ENCODE data around the gene ZCCHC8.
"Not testable (repeated sequence)": the region's sequence is repeated elsewhere in the genome, so short reads cannot be mapped to it uniquely, and the experiment has no call there.

GRCh38 chr12:122469856-122470255 lies 30.9 kb downstream of the ZCCHC8 start:
- TF ChIP-seq, protein P1, sequence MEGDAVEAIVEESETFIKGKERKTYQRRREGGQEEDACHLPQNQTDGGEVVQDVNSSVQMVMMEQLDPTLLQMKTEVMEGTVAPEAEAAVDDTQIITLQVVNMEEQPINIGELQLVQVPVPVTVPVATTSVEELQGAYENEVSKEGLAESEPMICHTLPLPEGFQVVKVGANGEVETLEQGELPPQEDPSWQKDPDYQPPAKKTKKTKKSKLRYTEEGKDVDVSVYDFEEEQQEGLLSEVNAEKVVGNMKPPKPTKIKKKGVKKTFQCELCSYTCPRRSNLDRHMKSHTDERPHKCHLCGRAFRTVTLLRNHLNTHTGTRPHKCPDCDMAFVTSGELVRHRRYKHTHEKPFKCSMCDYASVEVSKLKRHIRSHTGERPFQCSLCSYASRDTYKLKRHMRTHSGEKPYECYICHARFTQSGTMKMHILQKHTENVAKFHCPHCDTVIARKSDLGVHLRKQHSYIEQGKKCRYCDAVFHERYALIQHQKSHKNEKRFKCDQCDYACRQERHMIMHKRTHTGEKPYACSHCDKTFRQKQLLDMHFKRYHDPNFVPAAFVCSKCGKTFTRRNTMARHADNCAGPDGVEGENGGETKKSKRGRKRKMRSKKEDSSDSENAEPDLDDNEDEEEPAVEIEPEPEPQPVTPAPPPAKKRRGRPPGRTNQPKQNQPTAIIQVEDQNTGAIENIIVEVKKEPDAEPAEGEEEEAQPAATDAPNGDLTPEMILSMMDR (IDR thresholded peaks at IDR 0.05; ENCODE audit: low read depth, low read length) = not testable (repeated sequence)
- not testable (repeated sequence) for TF ChIP-seq EZH2phosphoT487 (IDR thresholded peaks at IDR 0.05; ENCODE audit: low read depth)

All from OCI-LY3 (cell line).